HG03135 (cell line): ENCODE data around the gene SLC22A3.
"Not testable (repeated sequence)": the region's sequence is repeated elsewhere in the genome, so short reads cannot be mapped to it uniquely, and the experiment has no call there.

Experiments
- ATAC-seq: cut with Tn5 transposase; IDR thresholded peaks from one replicate; pipeline ENCODE4 v1.9.1; 2021; ENCODE audit warnings: mild to moderate bottlenecking, moderate library complexity; ENCODE audit not compliant: unreplicated experiment

Gene SLC22A3

DNA sequence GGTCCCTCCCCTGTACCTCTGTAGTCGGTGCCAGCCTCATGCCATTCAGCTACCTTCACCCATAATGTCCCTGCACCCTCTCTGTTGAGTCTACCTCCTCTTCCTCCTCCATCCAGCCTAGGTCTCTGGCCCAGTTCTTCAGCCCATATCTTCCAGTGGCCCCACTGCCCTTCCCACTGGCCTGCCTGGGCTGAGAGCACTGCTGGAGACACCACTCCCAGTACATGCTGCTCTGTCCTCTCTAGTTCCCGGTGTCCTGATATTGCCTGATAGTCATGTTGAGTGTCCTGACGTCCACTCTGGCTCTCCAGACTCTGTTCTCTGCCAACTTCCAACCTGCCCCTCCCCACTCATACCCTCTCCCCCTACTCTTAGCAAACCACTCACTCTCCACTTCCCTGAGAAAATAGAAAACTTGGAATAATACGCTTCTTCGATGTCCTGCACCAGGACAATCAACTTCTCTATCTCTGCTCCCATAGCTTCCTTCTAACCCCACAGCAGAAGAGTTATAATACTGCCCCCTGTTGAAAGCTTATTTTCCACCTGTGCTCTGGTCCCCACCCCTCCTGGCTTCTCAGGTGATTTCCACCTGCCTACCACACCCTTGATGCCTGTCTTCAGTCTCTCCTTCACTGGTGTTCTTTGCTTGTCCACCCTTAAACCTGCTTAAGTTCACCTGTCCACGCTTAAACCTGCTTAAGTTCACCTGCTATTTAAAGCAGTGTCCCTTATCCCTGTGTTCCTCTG lies 19.8 kb downstream of the SLC22A3 start:
- ATAC-seq = no peak

DNA sequence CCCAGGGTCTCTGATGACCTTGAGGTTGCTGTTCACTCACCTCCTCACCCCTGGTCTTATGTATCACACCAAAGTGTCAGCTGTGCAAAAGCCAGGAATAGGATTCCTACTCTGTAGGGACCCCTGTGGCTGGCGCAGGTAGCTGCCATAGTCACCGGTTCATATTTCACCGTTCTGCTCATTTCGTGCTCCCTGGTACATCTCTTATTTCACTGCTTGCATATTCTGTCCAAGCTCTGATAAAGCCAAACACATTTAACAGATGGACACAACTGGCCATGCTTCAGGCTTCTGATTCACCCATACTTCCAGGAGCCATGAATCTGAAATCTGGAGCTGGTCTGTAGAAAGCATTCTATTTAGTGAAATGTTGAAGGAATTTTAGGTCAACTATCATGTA lies 20.5 kb downstream of the SLC22A3 start:
- no peak for ATAC-seq

DNA sequence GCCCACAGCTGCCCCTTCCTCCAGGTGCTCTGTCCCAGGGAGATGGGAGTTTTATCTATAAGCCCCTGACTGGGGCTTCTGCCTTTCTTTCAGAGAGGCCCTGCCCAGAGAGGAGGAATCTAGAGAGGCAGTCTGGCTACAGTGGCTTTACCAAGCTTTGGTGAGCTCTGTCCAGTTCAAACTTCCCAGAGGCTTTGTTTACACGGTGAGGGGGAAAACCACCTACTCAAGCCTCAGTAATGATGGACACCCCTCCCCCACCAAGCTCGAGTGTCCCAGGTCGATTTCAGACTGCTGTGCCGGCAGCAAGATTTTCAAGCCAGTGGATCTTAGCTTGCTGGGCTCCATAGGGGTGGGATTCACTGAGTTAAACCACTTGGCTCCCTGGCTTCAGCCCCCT lies 25.4 kb downstream of the SLC22A3 start:
- not testable (repeated sequence) for ATAC-seq

DNA sequence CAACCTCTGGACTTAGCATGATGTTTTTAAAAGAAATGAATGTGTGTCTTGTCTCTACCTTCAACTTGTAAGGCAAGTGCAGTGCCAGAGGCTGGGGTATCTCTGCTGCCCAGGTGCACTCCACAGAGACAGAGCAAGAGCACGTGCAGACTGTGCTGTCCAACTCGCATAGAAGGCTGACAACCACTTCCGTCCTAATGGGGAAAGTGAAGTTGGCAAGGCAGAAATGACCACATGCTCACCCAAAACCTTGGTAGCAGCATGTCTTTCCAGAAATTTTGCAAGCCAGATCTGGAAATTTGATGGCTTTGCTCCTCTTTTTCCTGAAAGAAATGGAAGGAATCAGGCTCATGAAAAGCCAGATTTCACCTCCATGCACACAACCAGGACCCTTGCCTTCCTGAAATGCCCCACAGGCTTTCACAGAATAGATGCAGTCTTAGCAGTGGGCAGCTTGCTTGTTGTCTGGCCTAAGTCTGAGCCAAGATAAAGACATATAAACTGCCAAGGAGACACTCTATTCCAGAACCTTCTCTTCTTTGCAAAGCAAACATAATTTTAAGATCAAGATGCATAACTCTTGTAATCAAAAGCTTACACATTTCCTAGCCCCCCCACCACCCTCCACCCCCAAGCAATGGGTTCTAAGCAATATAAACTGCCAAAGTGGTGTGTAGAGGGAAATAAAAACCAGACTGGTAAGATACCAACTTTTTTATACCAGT lies 26.8 kb downstream of the SLC22A3 start:
- ATAC-seq = no peak

DNA sequence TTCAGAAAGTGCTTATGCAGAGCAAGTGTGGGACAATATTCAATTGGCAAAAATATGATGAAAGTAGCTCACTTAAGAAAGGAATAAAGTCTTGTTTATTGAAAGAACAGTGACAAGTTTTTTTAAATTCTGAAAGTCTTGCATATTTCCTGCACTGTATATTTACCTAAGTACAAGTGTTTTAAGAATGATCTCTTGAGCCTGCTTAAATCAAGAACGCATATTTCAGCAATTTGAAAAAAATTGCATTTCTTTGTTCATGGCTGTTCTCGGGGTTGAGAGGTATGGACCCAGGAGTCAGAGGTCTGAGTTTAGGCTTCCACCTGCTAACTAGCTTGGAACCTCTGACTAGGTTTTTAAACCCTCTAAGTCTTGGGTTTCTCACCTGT lies 27.4 kb downstream of the SLC22A3 start:
- ATAC-seq = no peak

DNA sequence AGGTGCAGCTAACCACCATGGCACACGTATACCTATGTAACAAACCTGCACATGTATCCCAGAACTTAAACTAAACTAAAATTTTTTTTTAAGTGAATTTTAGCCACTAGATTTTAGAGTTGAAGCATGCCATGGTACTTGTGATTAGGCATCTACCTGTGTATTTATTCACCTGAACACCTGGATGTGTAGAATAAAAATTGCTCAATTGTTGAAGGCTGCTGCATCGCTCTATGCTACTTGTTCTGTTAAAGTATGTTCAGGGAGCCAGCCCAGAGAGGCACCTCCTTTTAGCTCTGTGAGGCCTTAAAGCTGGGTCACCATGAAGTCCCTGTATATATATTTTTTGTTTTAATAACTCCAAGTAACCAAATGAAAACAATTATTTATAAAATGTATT lies 28.3 kb downstream of the SLC22A3 start:
- ATAC-seq = no peak

DNA sequence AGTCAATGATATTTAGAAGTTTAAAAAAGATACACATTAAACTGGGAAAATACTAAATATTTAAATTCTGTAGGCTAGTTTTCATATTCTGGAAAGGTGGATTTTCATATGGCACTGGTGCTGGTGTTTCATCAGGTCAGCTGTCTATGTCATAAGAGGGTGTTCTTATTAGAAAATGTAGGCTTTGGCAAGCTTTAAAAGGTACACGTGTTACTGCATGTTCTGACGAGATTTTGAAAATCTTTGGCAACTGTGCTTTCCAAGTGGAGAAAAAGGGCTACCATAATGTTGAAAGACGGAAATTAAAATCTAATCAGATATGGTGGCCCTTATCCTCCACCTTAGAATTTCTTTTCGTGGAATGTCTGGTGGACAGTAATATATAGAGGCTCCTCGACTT lies 30.0 kb downstream of the SLC22A3 start:
- no peak for ATAC-seq

DNA sequence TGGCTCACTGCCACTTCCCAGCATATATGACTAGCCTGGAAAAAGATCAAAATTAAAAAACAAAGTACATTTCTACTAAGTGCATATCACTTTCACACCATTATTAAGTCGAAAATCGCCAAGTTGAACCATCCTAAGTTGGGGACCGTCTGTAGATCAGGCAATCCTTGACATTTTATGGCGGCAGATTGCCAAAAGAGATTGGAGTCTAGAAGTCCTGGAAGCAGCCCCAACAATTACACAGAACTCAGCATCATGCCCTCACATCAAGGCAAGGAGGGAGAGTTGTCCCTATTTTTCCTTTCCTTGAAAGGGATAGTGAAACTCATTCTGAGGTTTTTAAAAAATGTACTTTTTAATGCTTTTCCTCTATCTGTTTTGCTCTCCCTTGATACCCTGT lies 30.7 kb downstream of the SLC22A3 start:
- ATAC-seq = no peak

DNA sequence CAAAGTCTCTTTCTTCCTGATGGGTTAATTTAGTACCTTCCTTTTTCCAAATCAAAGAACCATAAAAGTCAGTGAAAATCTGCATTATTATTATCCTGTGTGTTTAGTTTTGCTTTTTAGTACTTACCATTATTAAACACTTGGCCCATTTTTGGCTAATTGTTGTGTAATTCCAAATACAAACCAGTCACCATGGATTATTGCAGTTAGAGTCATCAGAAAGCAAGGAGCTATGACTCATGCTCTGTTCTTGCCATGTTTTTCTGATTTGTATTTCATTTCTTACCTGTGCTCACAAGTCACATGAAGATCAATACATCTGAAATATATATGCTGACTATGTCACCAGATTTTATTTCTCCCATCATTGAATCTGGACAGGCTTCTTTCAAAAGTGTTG lies 31.3 kb downstream of the SLC22A3 start:
- no peak for ATAC-seq

DNA sequence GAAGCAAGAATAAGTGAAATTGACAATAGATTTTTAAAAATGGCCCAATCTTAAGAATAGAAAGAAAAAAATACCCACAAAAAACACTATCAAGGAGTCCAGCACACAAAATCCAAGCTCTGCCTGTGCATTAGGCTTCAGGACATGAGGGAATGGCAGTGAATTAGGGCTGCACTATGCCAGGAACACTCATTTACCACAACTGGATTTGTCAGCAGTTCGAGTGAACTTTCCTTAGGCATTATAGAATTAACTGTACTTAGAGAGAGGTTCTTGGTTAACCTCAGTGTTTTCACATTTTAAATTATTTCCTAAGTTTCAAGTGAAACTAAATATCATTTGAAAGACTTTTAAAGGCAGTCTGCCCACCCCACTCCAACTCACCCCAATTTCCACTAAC lies 34.8 kb downstream of the SLC22A3 start:
- ATAC-seq = no peak

DNA sequence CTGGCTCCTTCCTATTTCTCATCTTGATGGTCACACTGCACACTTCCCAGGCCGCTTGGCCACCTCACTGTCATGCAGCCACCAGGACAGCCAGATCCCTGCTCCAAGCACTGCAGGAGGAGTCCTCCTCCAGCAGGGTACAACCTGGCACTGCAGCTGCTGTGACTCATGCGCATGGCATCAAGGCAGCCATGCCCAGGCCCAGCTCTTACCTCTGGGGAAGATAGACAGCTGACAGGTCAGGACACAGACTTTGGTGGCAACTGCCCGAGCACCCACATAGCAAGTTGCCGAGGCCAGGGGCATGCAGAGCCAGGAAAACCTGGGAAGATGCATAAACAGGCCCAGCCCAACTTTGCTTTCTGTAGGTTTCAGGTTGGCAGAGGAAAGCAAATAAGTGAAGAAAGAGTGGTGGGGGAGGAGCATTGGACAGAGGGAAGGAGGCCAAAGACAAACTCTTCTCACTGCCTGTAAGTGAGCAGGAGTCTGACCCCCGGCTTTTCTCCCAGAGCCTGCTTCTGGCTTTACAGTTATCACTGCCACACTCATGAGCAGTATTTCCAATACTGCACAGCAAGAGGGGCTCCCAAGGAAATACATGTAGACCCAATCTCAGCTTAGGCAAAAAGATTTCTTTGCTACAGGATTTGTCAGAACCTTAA lies 38.8 kb downstream of the SLC22A3 start:
- no peak for ATAC-seq

DNA sequence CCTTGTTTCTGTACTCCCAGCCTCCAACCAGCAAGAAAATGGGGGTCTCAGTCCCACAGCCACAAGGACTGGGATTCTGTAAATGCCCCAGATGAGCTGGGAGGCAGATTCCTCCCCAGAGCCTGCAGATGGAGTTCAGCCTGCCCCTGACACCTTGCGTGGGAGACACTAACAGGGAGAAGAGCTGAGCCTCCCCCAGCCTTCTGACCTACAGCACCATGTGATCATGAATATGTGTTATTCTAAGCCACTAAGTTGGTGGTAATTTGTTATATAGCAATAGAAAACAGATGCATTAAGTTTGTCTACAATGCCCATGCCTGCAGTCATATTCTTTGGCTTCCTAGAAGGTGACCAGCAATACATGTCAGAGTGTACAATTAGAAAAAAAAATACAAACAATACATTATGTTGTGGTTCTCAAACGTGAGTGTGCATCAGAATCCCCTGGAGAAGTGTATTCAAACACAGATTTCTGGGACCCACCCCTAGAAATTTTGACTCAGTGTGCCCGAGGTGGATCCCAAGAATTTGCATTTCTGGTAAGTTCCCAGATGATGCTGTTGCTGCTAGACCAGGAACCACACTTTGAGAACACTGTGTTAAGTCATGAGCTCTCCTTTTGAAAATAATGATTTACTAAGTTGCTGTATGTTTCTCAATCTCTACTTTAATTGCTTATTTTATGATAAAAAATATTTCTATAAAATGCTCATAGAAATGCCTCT lies 39.9 kb downstream of the SLC22A3 start:
- no peak for ATAC-seq

DNA sequence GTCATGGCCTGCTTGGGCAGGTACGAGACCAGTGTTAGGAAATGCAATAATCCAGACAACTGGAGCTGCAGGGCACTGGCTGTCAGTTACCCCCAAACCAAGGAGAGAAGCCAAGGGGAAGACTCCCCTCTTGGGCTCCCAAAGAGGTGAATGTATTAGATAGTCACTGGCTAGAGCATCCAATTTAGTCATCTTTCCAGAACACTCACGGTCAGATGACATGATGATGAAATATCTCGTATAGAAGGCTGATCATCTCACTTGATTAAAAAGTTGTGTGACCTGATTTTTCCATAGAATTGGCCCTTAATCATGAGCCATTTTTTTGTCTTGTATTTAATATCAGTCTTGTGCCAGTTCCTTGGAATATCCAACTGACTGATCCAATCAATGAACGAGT lies 40.7 kb downstream of the SLC22A3 start:
- no peak for ATAC-seq

DNA sequence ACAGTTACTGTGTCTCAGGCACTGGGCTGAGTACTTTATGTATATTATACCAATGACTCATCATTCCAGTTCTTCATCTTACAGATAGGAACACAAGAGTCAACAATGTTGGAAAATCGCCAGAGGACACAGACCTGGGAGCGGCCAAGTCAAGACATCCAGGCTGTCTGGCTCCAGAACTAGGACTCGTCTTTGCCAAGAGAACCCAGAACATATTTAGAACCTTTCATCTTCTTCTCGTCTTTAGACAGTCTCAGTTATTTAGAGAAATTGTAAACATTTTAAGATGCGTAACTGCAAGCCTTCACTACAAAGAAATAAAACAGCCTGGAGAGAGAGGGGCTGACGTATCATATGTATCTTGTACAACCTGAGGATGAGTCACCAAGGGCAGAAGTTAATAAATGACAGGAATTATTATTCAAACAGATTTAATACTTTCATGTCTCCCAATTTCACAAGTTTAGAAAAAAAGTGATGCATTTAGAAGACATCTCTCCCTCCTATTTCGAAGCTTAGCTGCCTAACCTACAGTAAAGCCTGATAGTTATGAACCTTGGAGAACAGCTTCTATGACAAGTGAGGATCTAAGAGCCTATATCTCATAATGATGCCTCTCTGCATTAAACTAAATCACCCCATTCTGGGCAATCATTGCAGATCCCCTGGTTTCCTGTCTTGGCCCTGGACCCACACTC lies 43.4 kb downstream of the SLC22A3 start:
- ATAC-seq = no peak

DNA sequence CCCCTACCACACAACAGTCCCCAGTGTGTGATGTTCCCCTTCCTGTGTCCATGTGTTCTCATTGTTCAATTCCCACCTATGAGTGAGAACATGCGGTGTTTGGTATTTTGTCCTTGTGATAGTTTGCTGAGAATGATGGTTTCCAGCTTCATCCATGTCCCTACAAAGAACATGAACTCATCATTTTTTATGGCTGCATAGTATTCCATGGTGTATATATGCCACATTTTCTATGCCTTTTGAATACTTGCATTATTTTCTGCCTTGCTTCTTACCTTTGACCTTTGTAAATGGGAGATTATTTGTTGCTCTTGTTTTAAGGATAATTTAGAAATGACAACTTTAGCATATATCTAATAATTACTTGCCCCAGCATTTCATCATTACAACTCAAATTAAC lies 45.3 kb downstream of the SLC22A3 start:
- not testable (repeated sequence) for ATAC-seq

DNA sequence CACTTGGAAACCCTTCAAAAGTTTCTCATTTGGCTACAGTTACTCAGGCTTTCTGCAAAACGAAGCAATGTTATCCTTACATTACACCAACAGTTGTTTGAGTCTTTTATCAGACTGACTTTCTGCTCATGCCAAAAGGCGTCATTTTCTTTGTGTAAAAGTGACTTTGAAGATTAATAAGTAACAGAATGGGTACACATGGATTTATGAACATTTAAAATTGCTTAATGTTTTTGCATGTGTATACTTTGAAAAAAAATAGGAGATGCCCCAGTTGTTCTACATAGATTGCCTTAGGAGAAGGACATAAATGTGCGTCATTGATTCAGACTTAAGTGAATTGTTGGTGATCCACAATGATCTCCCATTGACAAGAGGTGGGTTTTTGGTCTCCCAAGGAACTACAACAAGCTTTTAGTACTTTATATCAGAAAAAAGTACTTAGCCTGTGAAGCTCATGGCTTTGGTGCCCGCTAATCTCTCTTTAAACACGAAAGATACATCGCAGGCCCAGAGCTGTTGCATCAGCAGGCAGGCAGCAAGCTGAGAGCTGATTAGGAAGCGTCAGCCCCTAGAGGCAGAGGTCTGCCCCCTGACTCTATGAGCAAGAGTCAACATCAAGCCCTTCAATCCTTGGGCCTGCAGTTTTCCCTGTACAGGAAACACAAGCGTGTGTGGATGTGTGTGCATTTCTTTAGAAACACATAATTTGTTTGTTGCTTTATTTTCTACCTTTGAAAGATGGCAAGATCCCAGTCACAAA lies 45.9 kb downstream of the SLC22A3 start:
- no peak for ATAC-seq

DNA sequence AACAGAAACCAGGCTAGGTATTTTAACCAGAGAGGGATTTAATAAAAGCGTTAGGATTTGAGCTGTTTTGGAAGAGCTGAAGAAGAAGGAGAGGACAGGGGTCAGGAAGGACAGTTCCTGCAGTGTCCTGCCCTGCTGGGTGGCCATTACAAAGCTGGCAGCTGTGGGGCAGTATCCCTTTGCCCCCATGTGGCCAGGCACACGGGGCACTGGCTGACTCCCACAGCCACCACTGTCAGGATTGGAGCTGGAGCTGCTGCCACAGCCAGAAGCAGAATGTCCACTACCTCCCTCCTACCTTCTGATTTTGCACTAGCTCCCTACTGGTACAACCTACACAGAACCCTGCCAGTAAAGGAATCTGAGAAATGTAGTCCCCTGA lies 46.5 kb downstream of the SLC22A3 start:
- no peak for ATAC-seq

DNA sequence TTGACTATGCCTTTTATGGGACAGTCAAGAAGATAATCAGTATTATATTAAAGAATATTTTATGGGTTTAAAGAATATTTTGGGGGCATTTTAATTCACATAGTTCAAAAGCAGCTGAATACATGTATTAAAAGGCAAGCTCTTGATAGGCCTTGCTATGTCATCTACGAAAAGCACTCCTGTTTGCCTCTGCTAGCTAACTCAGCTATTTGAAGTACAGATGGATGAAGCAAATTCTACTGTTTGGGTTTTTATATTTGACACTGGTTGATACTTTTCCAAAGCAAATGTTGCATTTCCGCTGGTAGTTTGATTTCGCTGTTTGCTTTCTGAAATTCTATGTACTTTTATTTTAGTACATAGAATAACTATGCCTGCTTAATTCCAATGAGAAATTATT lies 47.0 kb downstream of the SLC22A3 start:
- ATAC-seq = no peak

DNA sequence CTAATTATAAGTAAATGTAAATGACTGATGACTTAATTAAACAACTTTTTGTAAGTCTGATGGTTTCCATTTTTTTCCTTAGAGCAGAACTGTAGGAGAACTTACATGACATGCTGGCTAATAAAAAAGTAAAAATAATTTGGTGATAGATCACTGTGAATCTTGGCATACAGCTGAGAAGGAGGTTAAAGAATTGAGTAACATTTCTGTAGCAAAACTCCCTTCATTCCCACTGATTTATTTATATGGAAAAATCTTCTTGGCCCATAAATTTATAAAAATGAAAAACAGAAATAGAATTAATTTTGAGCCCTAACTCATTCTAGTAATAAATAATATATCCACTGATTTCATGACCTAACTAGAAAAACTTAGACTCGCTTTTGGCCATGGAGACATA lies 48.1 kb downstream of the SLC22A3 start:
- no peak for ATAC-seq

DNA sequence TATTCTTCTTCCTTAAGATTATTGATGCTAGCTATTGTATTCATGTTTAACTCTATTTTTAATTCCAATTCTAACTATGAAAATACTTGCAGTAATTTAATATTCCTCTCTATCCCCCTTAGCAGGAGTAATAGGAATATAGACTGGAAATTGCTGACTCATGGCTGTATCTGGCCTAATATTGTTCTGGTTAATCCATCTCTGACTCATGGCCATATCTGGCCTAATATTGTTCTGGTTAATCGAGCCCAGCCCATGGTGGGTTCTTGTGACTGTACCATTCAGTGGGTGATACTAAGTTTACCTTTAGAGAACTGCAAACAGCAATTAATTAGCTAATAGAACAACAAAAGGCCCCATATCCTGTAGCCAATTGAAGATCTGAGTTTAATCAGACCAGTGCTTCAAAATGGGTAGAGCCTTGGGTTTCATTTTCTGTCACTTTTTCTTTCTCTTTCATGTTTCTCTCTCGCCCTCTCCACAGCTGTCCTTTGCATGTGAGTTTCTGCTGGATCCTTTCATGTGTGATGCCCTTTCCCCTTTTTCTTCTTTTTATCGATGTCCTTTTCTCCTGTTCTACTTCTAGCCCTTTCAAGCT lies 50.6 kb downstream of the SLC22A3 start:
- ATAC-seq = peak; percentile 98
